H9 (cell line): ENCODE results near the gene MUSK. TPM values are rescaled to one million over a fixed set of nuclear protein-coding genes. Genes with fewer than 3 reads are reported as not detected.

Experiments
- DNase-seq: peaks from one replicate; pipeline ENCODE4 v3.0.0-alpha.2; 2017
- H2AFZ ChIP-seq: one replicate; pipeline ENCODE4 v1.6.1; 2013; ENCODE audit warnings: mild to moderate bottlenecking, low read length, control low read depth, moderate library complexity
- H2AK5ac ChIP-seq: 2 replicates; pipeline ENCODE4 v1.6.1; 2013; ENCODE audit warnings: low read length, control low read depth, mixed read lengths; ENCODE audit not compliant: insufficient read length
- H2BK120ac ChIP-seq: one replicate; pipeline ENCODE4 v1.6.1; 2013; ENCODE audit warnings: low read depth, mild to moderate bottlenecking, low read length, control low read depth, inconsistent platforms; ENCODE audit not compliant: poor library complexity, severe bottlenecking
- H2BK12ac ChIP-seq: 2 replicates; pipeline ENCODE4 v1.6.1; 2013; ENCODE audit warnings: low read length, control low read depth, mixed read lengths, low read depth; ENCODE audit not compliant: insufficient read length
- H2BK15ac ChIP-seq: 2 replicates; pipeline ENCODE4 v1.6.1; 2013; ENCODE audit warnings: low read depth, low read length, control low read depth
- H2BK20ac ChIP-seq: one replicate; pipeline ENCODE4 v1.6.1; 2013; ENCODE audit warnings: low read depth, mild to moderate bottlenecking, low read length, control low read depth, inconsistent platforms; ENCODE audit not compliant: poor library complexity, severe bottlenecking
- H2BK5ac ChIP-seq: 2 replicates; pipeline ENCODE4 v1.6.1; 2013; ENCODE audit warnings: low read length, control low read depth, mixed read lengths; ENCODE audit not compliant: insufficient read length
- H3K14ac ChIP-seq: 2 replicates; pipeline ENCODE4 v1.6.1; 2013; ENCODE audit warnings: low read length, control low read depth; ENCODE audit not compliant: insufficient read depth
- H3K18ac ChIP-seq: 2 replicates; pipeline ENCODE4 v1.6.1; 2013; ENCODE audit warnings: low read depth, mild to moderate bottlenecking, mixed read lengths, low read length, control low read depth; ENCODE audit not compliant: insufficient read length
- H3K23ac ChIP-seq: 2 replicates; pipeline ENCODE4 v1.6.1; 2013; ENCODE audit warnings: low read length, control low read depth, mixed read lengths, low read depth; ENCODE audit not compliant: insufficient read length
- H3K23me2 ChIP-seq: 2 replicates; pipeline ENCODE4 v1.6.1; 2013; ENCODE audit warnings: low read depth, mild to moderate bottlenecking, mixed read lengths, low read length, control low read depth; ENCODE audit not compliant: insufficient read length, poor library complexity, severe bottlenecking
- H3K27ac ChIP-seq: 2 replicates; pipeline ENCODE4 v1.5.1; 2013; ENCODE audit warnings: low read length, control low read depth, mixed read lengths, low read depth; ENCODE audit not compliant: insufficient read length
- H3K27me3 ChIP-seq: 2 replicates; pipeline ENCODE4 v1.6.1; 2013; ENCODE audit warnings: low read length, control low read depth, inconsistent platforms; ENCODE audit not compliant: insufficient read depth
- H3K4ac ChIP-seq: 2 replicates; pipeline ENCODE4 v1.6.1; 2013; ENCODE audit warnings: low read depth, mild to moderate bottlenecking, control low read depth, inconsistent platforms, low read length, moderate library complexity
- H3K4me1 ChIP-seq: 2 replicates; pipeline ENCODE4 v1.6.1; 2013; ENCODE audit warnings: low read length, control low read depth, inconsistent platforms; ENCODE audit not compliant: insufficient read depth
- H3K4me2 ChIP-seq: 2 replicates; pipeline ENCODE4 v1.6.1; 2013; ENCODE audit warnings: low read length, control low read depth, mixed read lengths; ENCODE audit not compliant: insufficient read length, insufficient read depth
- H3K56ac ChIP-seq: 2 replicates; pipeline ENCODE4 v1.6.1; 2013; ENCODE audit warnings: low read depth, mild to moderate bottlenecking, mixed read lengths, low read length, control low read depth; ENCODE audit not compliant: insufficient read length
- H3K79me1 ChIP-seq: 2 replicates; pipeline ENCODE4 v1.6.1; 2013; ENCODE audit warnings: low read depth, mild to moderate bottlenecking, moderate library complexity, low read length, control low read depth, inconsistent platforms; ENCODE audit not compliant: insufficient read depth, poor library complexity, severe bottlenecking
- H3K79me2 ChIP-seq: 2 replicates; pipeline ENCODE4 v1.6.1; 2013; ENCODE audit warnings: low read length, control low read depth, inconsistent platforms; ENCODE audit not compliant: insufficient read depth
- H3K9ac ChIP-seq: 2 replicates; pipeline ENCODE4 v1.6.1; 2013; ENCODE audit warnings: low read length, control low read depth, mixed read lengths; ENCODE audit not compliant: insufficient read length; ENCODE audit errors: extremely low read depth
- H3K9me3 ChIP-seq: one replicate; pipeline ENCODE4 v1.6.1; 2013; ENCODE audit warnings: low read depth, low read length, inconsistent platforms; ENCODE audit not compliant: control insufficient read depth
- H3T11ph ChIP-seq: one replicate; pipeline ENCODE4 v1.6.1; 2013; ENCODE audit warnings: mild to moderate bottlenecking, low read length, control low read depth, inconsistent platforms
- H4K20me1 ChIP-seq: one replicate; pipeline ENCODE4 v1.6.1; 2013; ENCODE audit not compliant: control insufficient read depth, insufficient read length, insufficient read depth
- H4K5ac ChIP-seq: 2 replicates; pipeline ENCODE4 v1.6.1; 2013; ENCODE audit warnings: low read depth, mild to moderate bottlenecking, mixed read lengths, low read length, control low read depth; ENCODE audit not compliant: insufficient read length
- H4K8ac ChIP-seq: replicated peaks from 2 replicates; pipeline ENCODE4 v1.6.1; 2013; ENCODE audit warnings: low read length, control low read depth, mixed read lengths, low read depth; ENCODE audit not compliant: insufficient read length
- H4K91ac ChIP-seq: 2 replicates; pipeline ENCODE4 v1.6.1; 2013; ENCODE audit warnings: low read depth, mild to moderate bottlenecking, moderate library complexity, mixed read lengths, low read length, control low read depth; ENCODE audit not compliant: insufficient read length
- H3K27ac Mint-ChIP-seq, 3 experiments: 2 replicates in 2 of 3; 3 replicates in 1 of 3; pipeline ENCODE4 v1.8.0; 2020 to 2021; ENCODE audit warnings: mixed read lengths in 3 of 3, mild to moderate bottlenecking in 1 of 3, moderate library complexity in 1 of 3
- H3K27me3 Mint-ChIP-seq: 2 replicates; pipeline ENCODE4 v1.8.0; 2021; ENCODE audit warnings: low read depth, mild to moderate bottlenecking, moderate library complexity, mixed read lengths
- H3K36me3 Mint-ChIP-seq, 3 experiments: 2 replicates in 2 of 3; 3 replicates in 1 of 3; pipeline ENCODE4 v1.8.0; 2020 to 2021; ENCODE audit warnings: low read depth in 3 of 3, mixed read lengths in 3 of 3; ENCODE audit not compliant: insufficient read depth in 1 of 3
- H3K4me1 Mint-ChIP-seq, 2 experiments: 2 replicates each; pipeline ENCODE4 v1.8.0; 2020; ENCODE audit warnings: mixed read lengths in 2 of 2
- H3K4me3 Mint-ChIP-seq, 2 experiments: 2 replicates in 1 of 2; 3 replicates in 1 of 2; pipeline ENCODE4 v1.8.0; 2020 to 2021; ENCODE audit warnings: mild to moderate bottlenecking in 2 of 2, mixed read lengths in 2 of 2, moderate library complexity in 1 of 2
- H3K9me3 Mint-ChIP-seq, 2 experiments: 2 replicates in 1 of 2; 3 replicates in 1 of 2; pipeline ENCODE4 v1.8.0; 2020; ENCODE audit warnings: mild to moderate bottlenecking in 2 of 2, mixed read lengths in 2 of 2, moderate library complexity in 1 of 2
- CTCF ChIP-seq: fragments of 200-600 bp; sonication (generic); conservative IDR thresholded peaks from 3 replicates; pipeline ENCODE4 v1.8.0; 2021; ENCODE audit warnings: antibody characterized with exemption, mild to moderate bottlenecking
- WGBS: extraction: QIAGEN DNeasy Blood & Tissue Kit; methylation state at CpG from one replicate; pipeline ENCODE4 v1.1.7; 2013; ENCODE audit warnings: missing lambda C conversion rate, low lambda C conversion rate, mixed read lengths; ENCODE audit not compliant: insufficient read length; ENCODE audit errors: extremely low coverage; 5-methylcytosine and 5-hydroxymethylcytosine counted together
- total RNA-seq: library from RNA; stranded (reverse); gene quantifications from 2 replicates; pipeline ENCODE4 v1.2.1, GENCODE V29; 2021

MUSK gene
- total RNA-seq, 1 experiment from 2014 or later = not detected

GRCh38 chr9:110846215-110846614, 177.6 kb downstream of the MUSK start:
- Histone ChIP-seq H2AK5ac (no peak overlapping the region), H3K4ac (no peak overlapping the region), H3K27me3 (no peaks in the 10 kb centered on the region), H3K18ac (no peak overlapping the region), H3K27ac (no peak overlapping the region), H3K4me1 (no peaks in the 10 kb centered on the region), H3T11ph (no peak overlapping the region), H3K79me2 (no peaks in the 10 kb centered on the region), H4K5ac (no peak overlapping the region), H4K8ac (no peak overlapping the region), H4K91ac (no peak overlapping the region), H3K9me3 (no peaks in the 10 kb centered on the region), H3K79me1 (no peaks in the 10 kb centered on the region), H2BK15ac (no peak overlapping the region), H2BK120ac (no peak overlapping the region), H3K14ac (no peak overlapping the region), H2BK5ac (no peak overlapping the region), H3K23ac (no peak overlapping the region), H3K9ac (no peak overlapping the region), H3K56ac (no peak overlapping the region), H4K20me1 (no peaks in the 10 kb centered on the region), H2AFZ (no peak overlapping the region), H3K4me2 (no peak overlapping the region), H2BK20ac (no peak overlapping the region), H3K23me2 (no peaks in the 10 kb centered on the region), H2BK12ac (no peak overlapping the region)
- Mint-ChIP-seq H3K27me3 (no peaks in the 10 kb centered on the region), H3K4me1 (no peaks in the 10 kb centered on the region), H3K4me3 (no peak overlapping the region), H3K27ac (no peak overlapping the region), H3K9me3 (peaks cover 0 to 2% of the 10 kb centered on the region in 2 experiments; a peak in 1 of 5 replicates), H3K36me3 (no peaks in the 10 kb centered on the region; a peak in 1 of 7 replicates)
- no CpG with 5 or more reads among the region's 2 CpGs for WGBS
- no peak for DNase-seq
- TF ChIP-seq CTCF = no peak
